GM18907 (cell line): Measurements from ENCODE around the gene JAKMIP1.

ENCODE experiments used
- ATAC-seq: cut with Tn5 transposase; IDR thresholded peaks from one replicate; pipeline ENCODE4 v1.9.1; 2021; ENCODE audit warnings: mild to moderate bottlenecking, moderate library complexity; ENCODE audit not compliant: unreplicated experiment

The JAKMIP1 gene

GRCh38 chr4:6047130-6047673, 153.1 kb downstream of the JAKMIP1 start:
- ATAC-seq: no peak

GRCh38 chr4:6046526-6047129, 153.7 kb downstream of the JAKMIP1 start:
- no peak for ATAC-seq

- no peak for ATAC-seq
Observed at GRCh38 chr4:6044805-6045204, 155.5 kb downstream of the JAKMIP1 start.

GRCh38 chr4:6044276-6044675, 156.1 kb downstream of the JAKMIP1 start:
- ATAC-seq: no peak

- ATAC-seq: no peak
Observed at GRCh38 chr4:6043843-6044242, 156.5 kb downstream of the JAKMIP1 start.

- ATAC-seq: no peak
Observed at GRCh38 chr4:6043188-6043587, 157.2 kb downstream of the JAKMIP1 start.

- no peak for ATAC-seq
Observed at GRCh38 chr4:6042293-6043063, 157.9 kb downstream of the JAKMIP1 start.

- no peak for ATAC-seq
Observed at GRCh38 chr4:6041800-6042199, 158.5 kb downstream of the JAKMIP1 start.

- ATAC-seq: no peak
Observed at GRCh38 chr4:6038711-6039110, 161.6 kb downstream of the JAKMIP1 start.

GRCh38 chr4:6035786-6036185, 164.6 kb downstream of the JAKMIP1 start:
- ATAC-seq: no peak

GRCh38 chr4:6033381-6033780, 167.0 kb downstream of the JAKMIP1 start:
- no peak for ATAC-seq

GRCh38 chr4:6032249-6033244, 167.8 kb downstream of the JAKMIP1 start:
- no peak for ATAC-seq

- no peak for ATAC-seq
Observed at GRCh38 chr4:6031846-6032245, 168.5 kb downstream of the JAKMIP1 start.

GRCh38 chr4:6030679-6031078, 169.7 kb downstream of the JAKMIP1 start:
- ATAC-seq: no peak

GRCh38 chr4:6029254-6029653, 171.1 kb downstream of the JAKMIP1 start:
- ATAC-seq: no peak

- no peak for ATAC-seq
Observed at GRCh38 chr4:6028168-6028567, 172.2 kb downstream of the JAKMIP1 start.

GRCh38 chr4:6027392-6027791, 173.0 kb downstream of the JAKMIP1 start:
- ATAC-seq: no peak

- ATAC-seq: no peak
Observed at GRCh38 chr4:6024313-6024960, 175.9 kb downstream of the JAKMIP1 start.

GRCh38 chr4:6023731-6024130, 176.6 kb downstream of the JAKMIP1 start:
- ATAC-seq: no peak

- no peak for ATAC-seq
Observed at GRCh38 chr4:6022607-6023288, 177.6 kb downstream of the JAKMIP1 start.
